ENCODE data around the gene ADRB2.

- TF ChIP-seq CTCF (IDR thresholded peaks at IDR 0.05; ENCODE audit: insufficient read depth, low read depth, low read length), result no peak
- no peak for TF ChIP-seq EZH2 (IDR thresholded peaks at IDR 0.05; ENCODE audit: insufficient read depth, low read length)
Observed at GRCh38 chr5:148815578-148815977, 10.8 kb upstream of the ADRB2 start.

All from astrocyte (in vitro differentiated cells and primary cell).